Measurements from ENCODE around the gene SRSF4. TPM values are rescaled to one million over a fixed set of nuclear protein-coding genes. Genes with fewer than 3 reads are reported as not detected.

The SRSF4 gene
- total RNA-seq, 1 experiment from 2014 or later = 44.1 TPM

GRCh38 chr1:29120367-29120766, 61.3 kb downstream of the SRSF4 start:
- H3K9me3 Mint-ChIP-seq (ENCODE audit: unreplicated experiment) = no peaks in the 10 kb centered on the region
- peaks cover 3% of the 10 kb centered on the region for H3K36me3 Mint-ChIP-seq (ENCODE audit: insufficient read depth, unreplicated experiment)
- H3K27ac Mint-ChIP-seq (ENCODE audit: unreplicated experiment) = no peak overlapping the region
- H3K4me1 Mint-ChIP-seq (ENCODE audit: low read depth, unreplicated experiment) = no peaks in the 10 kb centered on the region
- POLR2A ChIA-PET = no interaction called here
- Histone ChIP-seq H3K36me3 (ENCODE audit: control insufficient read depth, insufficient read depth, low read length) (no peaks in the 10 kb centered on the region), H3K4me1 (no peaks in the 10 kb centered on the region), H3K4me3 (ENCODE audit: low read depth, low read length) (no peak overlapping the region), H3K9me3 (no peaks in the 10 kb centered on the region), H3K27me3 (replicated peaks; ENCODE audit: control insufficient read depth, insufficient read depth, low read length) (no peaks in the 10 kb centered on the region)
- CTCF ChIA-PET = no interaction called here
- no peaks in the 10 kb centered on the region for H3K27me3 Mint-ChIP-seq (ENCODE audit: insufficient read depth, unreplicated experiment)
- TF ChIP-seq CTCF (IDR thresholded peaks at IDR 0.05; ENCODE audit: insufficient read depth in 1 of 2, low read depth in 1 of 2, low read length in 1 of 2, severe bottlenecking in 1 of 2, unreplicated experiment in 1 of 2) = no peak
- no peak overlapping the region for H3K4me3 Mint-ChIP-seq (ENCODE audit: unreplicated experiment)
- intact Hi-C loops (cut with micrococcal nuclease; ENCODE audit: unreplicated experiment) = no loop called here
- no peak for DNase-seq
- BruUV-seq (replicated peaks) = no TSS peak

GRCh38 chr1:29119121-29119929, 62.4 kb downstream of the SRSF4 start:
- H3K9me3 Mint-ChIP-seq (ENCODE audit: unreplicated experiment) = no peaks in the 10 kb centered on the region
- Histone ChIP-seq H3K36me3 (ENCODE audit: control insufficient read depth, insufficient read depth, low read length) (no peaks in the 10 kb centered on the region), H3K4me3 (ENCODE audit: low read depth, low read length) (no peak overlapping the region), H3K27me3 (replicated peaks; ENCODE audit: control insufficient read depth, insufficient read depth, low read length) (no peaks in the 10 kb centered on the region), H3K4me1 (no peaks in the 10 kb centered on the region), H3K9me3 (no peaks in the 10 kb centered on the region)
- CTCF ChIA-PET = no interaction called here
- TSS peak; percentile 20 for BruUV-seq (replicated peaks)
- no peaks in the 10 kb centered on the region for H3K36me3 Mint-ChIP-seq (ENCODE audit: insufficient read depth, unreplicated experiment)
- no peak for TF ChIP-seq CTCF (IDR thresholded peaks at IDR 0.05; ENCODE audit: insufficient read depth in 1 of 2, low read depth in 1 of 2, low read length in 1 of 2, severe bottlenecking in 1 of 2, unreplicated experiment in 1 of 2)
- POLR2A ChIA-PET = no interaction called here
- H3K27me3 Mint-ChIP-seq (ENCODE audit: insufficient read depth, unreplicated experiment) = no peaks in the 10 kb centered on the region
- H3K4me3 Mint-ChIP-seq (ENCODE audit: unreplicated experiment) = no peak overlapping the region
- intact Hi-C loops (cut with micrococcal nuclease; ENCODE audit: unreplicated experiment) = no loop called here
- H3K27ac Mint-ChIP-seq (ENCODE audit: unreplicated experiment) = no peak overlapping the region
- no peaks in the 10 kb centered on the region for H3K4me1 Mint-ChIP-seq (ENCODE audit: low read depth, unreplicated experiment)
- DNase-seq = no peak

- H3K27me3 Mint-ChIP-seq (ENCODE audit: insufficient read depth, unreplicated experiment) = no peaks in the 10 kb centered on the region
- TF ChIP-seq CTCF (IDR thresholded peaks at IDR 0.05; ENCODE audit: insufficient read depth in 1 of 2, low read depth in 1 of 2, low read length in 1 of 2, severe bottlenecking in 1 of 2, unreplicated experiment in 1 of 2) = peak in 1 of 2 experiments; percentile 14
- H3K9me3 ChIP-seq = no peaks in the 10 kb centered on the region
- H3K4me1 Mint-ChIP-seq (ENCODE audit: low read depth, unreplicated experiment) = no peaks in the 10 kb centered on the region
- no peaks in the 10 kb centered on the region for H3K27me3 ChIP-seq (replicated peaks; ENCODE audit: control insufficient read depth, insufficient read depth, low read length)
- H3K9me3 Mint-ChIP-seq (ENCODE audit: unreplicated experiment) = no peaks in the 10 kb centered on the region
- H3K27ac Mint-ChIP-seq (ENCODE audit: unreplicated experiment) = no peak overlapping the region
- DNase-seq = no peak
- no peaks in the 10 kb centered on the region for H3K36me3 ChIP-seq (ENCODE audit: control insufficient read depth, insufficient read depth, low read length)
- H3K4me3 ChIP-seq (ENCODE audit: low read depth, low read length) = no peak overlapping the region
- no peaks in the 10 kb centered on the region for H3K36me3 Mint-ChIP-seq (ENCODE audit: insufficient read depth, unreplicated experiment)
- no TSS peak for BruUV-seq (replicated peaks)
- H3K4me1 ChIP-seq = no peaks in the 10 kb centered on the region
- CTCF ChIA-PET = interaction anchor here (0.9 to 1.3 kb wide), 3 partner anchors 11 to 236 kb away, joined by 3 to 4 read pairs (median 4); no protein-coding TSS in a partner anchor
- POLR2A ChIA-PET = no interaction called here
- intact Hi-C loops (cut with micrococcal nuclease; ENCODE audit: unreplicated experiment) = loop anchor here (2.0 kb wide), 1 partner anchor 235 kb away; no protein-coding TSS in a partner anchor
- no peak overlapping the region for H3K4me3 Mint-ChIP-seq (ENCODE audit: unreplicated experiment)
Observed at GRCh38 chr1:29117381-29117780, 64.3 kb downstream of the SRSF4 start.

All from Caco-2 (cell line).